Mucosa of stomach (tissue), 1 donor: Measurements from ENCODE around the gene KDM4E.
"Not testable (repeated sequence)": the region's sequence is repeated elsewhere in the genome, so short reads cannot be mapped to it uniquely, and the experiment has no call there.

Experiments
- H3K27me3 ChIP-seq: one replicate; pipeline ENCODE4 v1.7.0; 2013; ENCODE audit warnings: mild to moderate bottlenecking, low read length; ENCODE audit not compliant: control insufficient read depth, insufficient read depth
- H3K36me3 ChIP-seq: one replicate; pipeline ENCODE4 v1.7.0; 2013; ENCODE audit warnings: low read length; ENCODE audit not compliant: control insufficient read depth, insufficient read depth
- H3K4me1 ChIP-seq: one replicate; pipeline ENCODE4 v1.7.0; 2013; ENCODE audit warnings: mild to moderate bottlenecking, low read length; ENCODE audit not compliant: control insufficient read depth, insufficient read depth
- H3K4me3 ChIP-seq: one replicate; pipeline ENCODE4 v1.7.0; 2013; ENCODE audit warnings: low read length
- H3K9ac ChIP-seq: one replicate; pipeline ENCODE4 v1.7.0; 2013; ENCODE audit warnings: mild to moderate bottlenecking, low read length, moderate library complexity
- H3K9me3 ChIP-seq: one replicate; pipeline ENCODE4 v1.7.0; 2013; ENCODE audit warnings: mild to moderate bottlenecking, low read length, moderate library complexity; ENCODE audit not compliant: control insufficient read depth
- donor health status: Pancreatic carcinoma.

Gene KDM4E

GRCh38 chr11:95024958-95025357 is at the start of gene KDM4E:
Gene KDM4E, plus strand, starts transcription at chr11:95025258. Its CDS starts 300 bp downstream, at chr11:95025558.
- no peaks in the 10 kb centered on the region for H3K9me3 ChIP-seq
- H3K9ac ChIP-seq, result no peak within 1 kb of the TSS
- H3K4me1 ChIP-seq, result no peaks in the 10 kb centered on the region
- no peak within 1 kb of the TSS for H3K4me3 ChIP-seq
- no peaks in the 10 kb centered on the region for H3K36me3 ChIP-seq
- H3K27me3 ChIP-seq, result no peaks in the 10 kb centered on the region

GRCh38 chr11:94975599-94975998 is 49.5 kb upstream of the KDM4E start:
- peaks cover 5% of the 10 kb centered on the region for H3K4me1 ChIP-seq
- H3K27me3 ChIP-seq, result no peaks in the 10 kb centered on the region
- H3K9ac ChIP-seq, result no peak overlapping the region
- no peaks in the 10 kb centered on the region for H3K9me3 ChIP-seq
- H3K36me3 ChIP-seq, result peaks cover 7% of the 10 kb centered on the region
- no peak overlapping the region for H3K4me3 ChIP-seq

DNA sequence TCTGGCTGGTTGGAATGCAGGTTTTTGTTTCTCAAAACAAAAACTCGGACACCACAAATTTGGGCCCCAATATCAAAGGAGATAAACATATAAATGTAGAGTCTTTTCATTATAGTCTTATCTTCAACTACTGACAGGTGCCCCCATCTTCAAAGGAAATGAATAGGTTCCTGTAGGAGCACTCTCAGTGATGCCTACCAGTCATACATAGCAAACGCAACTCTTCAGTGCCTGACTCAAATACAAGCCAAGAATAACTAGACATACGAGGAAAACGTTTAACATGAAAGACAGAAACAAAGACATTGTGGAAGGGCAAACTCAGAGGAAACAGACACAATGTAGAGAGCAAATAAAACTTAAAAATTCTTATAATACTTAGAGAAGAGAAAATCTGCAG is 37.7 kb upstream of the KDM4E start:
- Histone ChIP-seq H3K4me3 (no peak overlapping the region), H3K9me3 (no peaks in the 10 kb centered on the region), H3K4me1 (no peaks in the 10 kb centered on the region), H3K9ac (no peak overlapping the region), H3K36me3 (no peaks in the 10 kb centered on the region), H3K27me3 (no peaks in the 10 kb centered on the region)

DNA sequence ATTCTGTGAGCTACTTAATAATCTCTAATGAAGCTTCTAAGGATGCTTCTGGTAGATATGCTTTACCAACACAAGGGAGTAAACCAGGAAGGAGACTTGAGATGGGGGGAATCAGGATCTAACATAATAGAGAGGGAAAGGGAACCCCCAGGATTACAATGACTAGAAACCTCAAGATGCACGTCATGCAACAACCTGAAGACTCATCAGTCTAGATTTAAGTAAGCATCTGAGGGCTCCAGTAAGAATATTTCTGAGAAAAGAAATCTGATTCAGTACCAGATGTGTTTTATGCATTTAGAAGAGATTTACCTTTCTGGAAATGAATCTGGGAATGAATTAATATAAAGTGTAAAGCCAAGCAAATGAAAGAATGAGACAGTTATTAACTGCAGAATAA is 36.3 kb upstream of the KDM4E start:
- H3K36me3 ChIP-seq, result no peaks in the 10 kb centered on the region
- no peaks in the 10 kb centered on the region for H3K4me1 ChIP-seq
- no peaks in the 10 kb centered on the region for H3K27me3 ChIP-seq
- no peak overlapping the region for H3K4me3 ChIP-seq
- no peaks in the 10 kb centered on the region for H3K9me3 ChIP-seq
- H3K9ac ChIP-seq, result no peak overlapping the region

DNA sequence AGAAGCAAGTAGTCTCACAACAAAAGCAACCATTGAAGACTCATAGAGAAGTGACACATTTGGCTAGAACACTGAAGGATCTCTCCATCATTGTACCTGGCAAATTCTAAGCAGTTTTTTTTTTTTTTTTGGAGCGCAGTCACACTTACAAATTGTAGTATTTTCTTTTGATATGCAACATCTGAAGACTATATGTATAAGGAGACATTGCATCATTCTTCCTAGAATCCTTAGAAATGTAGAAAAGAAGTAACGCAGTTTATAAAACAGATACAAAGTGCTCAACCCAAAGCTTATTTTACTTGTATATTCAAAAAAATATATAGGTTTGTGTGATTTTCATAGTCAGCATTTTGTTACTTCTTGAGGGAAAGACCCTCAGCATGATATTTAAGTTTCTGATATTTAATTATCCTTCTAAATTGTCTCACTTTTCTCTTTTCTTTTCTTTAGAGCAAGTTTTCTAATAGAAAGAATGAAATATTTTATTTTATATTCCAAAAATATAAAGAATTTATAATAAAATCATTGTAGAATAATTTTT is 31.6 kb upstream of the KDM4E start:
- no peaks in the 10 kb centered on the region for H3K27me3 ChIP-seq
- no peaks in the 10 kb centered on the region for H3K36me3 ChIP-seq
- no peak overlapping the region for H3K9ac ChIP-seq

DNA sequence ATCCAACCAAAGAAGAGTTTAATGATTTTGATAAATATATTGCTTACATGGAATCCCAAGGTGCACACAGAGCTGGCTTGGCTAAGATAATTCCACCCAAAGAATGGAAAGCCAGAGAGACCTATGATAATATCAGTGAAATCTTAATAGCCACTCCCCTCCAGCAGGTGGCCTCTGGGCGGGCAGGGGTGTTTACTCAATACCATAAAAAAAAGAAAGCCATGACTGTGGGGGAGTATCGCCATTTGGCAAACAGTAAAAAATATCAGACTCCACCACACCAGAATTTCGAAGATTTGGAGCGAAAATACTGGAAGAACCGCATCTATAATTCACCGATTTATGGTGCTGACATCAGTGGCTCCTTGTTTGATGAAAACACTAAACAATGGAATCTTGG is 27.6 kb upstream of the KDM4E start:
- H3K36me3 ChIP-seq, result no peaks in the 10 kb centered on the region
- no peak overlapping the region for H3K9ac ChIP-seq
- H3K4me3 ChIP-seq, result no peak overlapping the region
- H3K4me1 ChIP-seq, result no peaks in the 10 kb centered on the region
- no peaks in the 10 kb centered on the region for H3K27me3 ChIP-seq
- H3K9me3 ChIP-seq, result no peaks in the 10 kb centered on the region

More for the DNA sequence above, 31.6 kb upstream of the KDM4E start:
- Histone ChIP-seq H3K4me3 (no peak overlapping the region), H3K4me1 (no peaks in the 10 kb centered on the region), H3K9me3 (no peaks in the 10 kb centered on the region)

- Histone ChIP-seq H3K4me1 (no peaks in the 10 kb centered on the region), H3K27me3 (no peaks in the 10 kb centered on the region), H3K9ac (no peak overlapping the region), H3K9me3 (no peaks in the 10 kb centered on the region), H3K36me3 (no peaks in the 10 kb centered on the region), H3K4me3 (no peak overlapping the region)
These were observed 26.8 kb upstream of the KDM4E start for GRCh38 chr11:94998285-94998684.

DNA sequence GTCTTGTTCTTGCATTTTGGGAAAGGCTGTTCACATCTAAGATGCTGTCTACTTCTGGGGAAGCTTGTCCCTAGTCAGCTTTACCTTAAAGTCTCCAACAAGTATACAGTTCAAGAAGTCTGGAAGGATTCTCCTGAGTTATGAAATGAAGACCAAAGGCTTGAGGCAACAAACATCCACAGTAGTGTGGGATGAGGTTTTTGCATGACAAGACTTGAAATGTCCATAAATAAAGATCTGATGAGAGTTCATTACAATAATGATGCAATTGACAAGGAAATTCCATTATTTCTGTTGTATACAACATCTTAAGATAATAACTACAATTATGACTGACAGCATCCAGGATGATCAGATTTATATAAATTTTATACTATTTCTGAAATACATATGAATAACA is 21.3 kb upstream of the KDM4E start:
- no peak overlapping the region for H3K4me3 ChIP-seq
- no peaks in the 10 kb centered on the region for H3K36me3 ChIP-seq

GRCh38 chr11:95005642-95006041 is 19.4 kb upstream of the KDM4E start:
- Histone ChIP-seq H3K9ac (no peak overlapping the region), H3K27me3 (no peaks in the 10 kb centered on the region), H3K4me3 (no peak overlapping the region), H3K4me1 (no peaks in the 10 kb centered on the region), H3K9me3 (no peaks in the 10 kb centered on the region), H3K36me3 (no peaks in the 10 kb centered on the region)

More for the DNA sequence above, 21.3 kb upstream of the KDM4E start:
- Histone ChIP-seq H3K9me3 (no peaks in the 10 kb centered on the region), H3K4me1 (no peaks in the 10 kb centered on the region), H3K9ac (no peak overlapping the region), H3K27me3 (no peaks in the 10 kb centered on the region)

DNA sequence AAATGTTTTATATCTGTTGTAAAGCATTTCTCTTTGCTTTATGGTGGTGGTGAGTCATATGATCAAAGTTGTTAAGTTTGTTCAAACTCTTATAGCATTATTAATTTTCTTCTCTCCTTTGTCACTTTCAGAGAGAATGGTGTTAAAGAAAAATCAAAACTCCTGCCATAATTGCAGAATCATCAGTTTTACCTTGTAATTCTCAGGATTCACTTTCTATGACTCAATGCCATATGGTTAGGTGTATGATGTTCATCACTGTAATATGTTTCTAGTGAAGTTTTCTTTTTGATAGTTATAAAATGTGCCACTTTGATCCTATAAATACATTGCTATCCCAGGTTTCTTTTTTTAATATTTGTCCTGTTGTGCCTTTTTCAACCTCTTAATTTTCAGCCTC is 13.7 kb upstream of the KDM4E start:
- Histone ChIP-seq H3K9me3 (no peaks in the 10 kb centered on the region), H3K9ac (no peak overlapping the region), H3K27me3 (peaks cover 4% of the 10 kb centered on the region), H3K4me3 (no peak overlapping the region), H3K36me3 (no peaks in the 10 kb centered on the region), H3K4me1 (no peaks in the 10 kb centered on the region)

- no peaks in the 10 kb centered on the region for H3K4me1 ChIP-seq
- H3K9ac ChIP-seq, result no peak overlapping the region
- peaks cover 4% of the 10 kb centered on the region for H3K27me3 ChIP-seq
- H3K9me3 ChIP-seq, result no peaks in the 10 kb centered on the region
- no peak overlapping the region for H3K4me3 ChIP-seq
- H3K36me3 ChIP-seq, result no peaks in the 10 kb centered on the region
These were observed 10.8 kb upstream of the KDM4E start for GRCh38 chr11:95014184-95014821.

- Histone ChIP-seq H3K9ac (no peak overlapping the region), H3K4me1 (no peaks in the 10 kb centered on the region), H3K36me3 (no peaks in the 10 kb centered on the region), H3K9me3 (no peaks in the 10 kb centered on the region), H3K4me3 (no peak overlapping the region), H3K27me3 (peaks cover 4% of the 10 kb centered on the region)
These were observed 8.9 kb upstream of the KDM4E start for GRCh38 chr11:95016139-95016538.

DNA sequence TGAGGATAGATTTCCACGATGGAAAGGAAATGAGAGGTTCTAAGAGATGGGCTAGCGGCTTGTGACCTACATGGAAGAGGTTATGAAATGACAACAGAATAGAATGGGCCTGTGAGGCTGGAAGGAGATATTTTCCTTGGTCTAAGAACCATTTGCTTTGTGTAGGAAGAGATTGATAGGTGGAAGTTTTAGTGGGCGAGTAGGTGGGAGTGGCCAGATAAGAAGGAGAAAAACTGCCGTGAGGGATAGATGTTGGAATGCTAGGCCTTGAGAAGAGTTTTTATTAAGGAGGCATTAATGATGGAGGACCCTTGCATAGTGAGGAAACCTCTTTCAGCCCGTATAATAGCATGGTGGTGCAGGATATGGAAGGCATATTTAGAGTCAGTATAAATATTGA is 3.6 kb upstream of the KDM4E start:
- H3K36me3 ChIP-seq, H3K4me3 ChIP-seq, H3K4me1 ChIP-seq, H3K9me3 ChIP-seq, H3K9ac ChIP-seq, H3K27me3 ChIP-seq: not testable (repeated sequence)
